Cerebellar nuclear complex (tissue), 1 donor: ENCODE results near the gene LDB1.

ENCODE experiments used
- DNase-seq, 2 experiments: peaks; one replicate each; lab custom pipeline; 2025; lab: John Stamatoyannopoulos, UW

LDB1 gene, protein sequence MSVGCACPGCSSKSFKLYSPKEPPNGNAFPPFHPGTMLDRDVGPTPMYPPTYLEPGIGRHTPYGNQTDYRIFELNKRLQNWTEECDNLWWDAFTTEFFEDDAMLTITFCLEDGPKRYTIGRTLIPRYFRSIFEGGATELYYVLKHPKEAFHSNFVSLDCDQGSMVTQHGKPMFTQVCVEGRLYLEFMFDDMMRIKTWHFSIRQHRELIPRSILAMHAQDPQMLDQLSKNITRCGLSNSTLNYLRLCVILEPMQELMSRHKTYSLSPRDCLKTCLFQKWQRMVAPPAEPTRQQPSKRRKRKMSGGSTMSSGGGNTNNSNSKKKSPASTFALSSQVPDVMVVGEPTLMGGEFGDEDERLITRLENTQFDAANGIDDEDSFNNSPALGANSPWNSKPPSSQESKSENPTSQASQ

GRCh38 chr10:102120142-102120990, at the start of gene LDB1:
Gene LDB1 (minus strand): TSS chr10:102120368. CDS start chr10:102120110, 258 bp downstream.
- DNase-seq = peak; percentile 29 to 66

DNA sequence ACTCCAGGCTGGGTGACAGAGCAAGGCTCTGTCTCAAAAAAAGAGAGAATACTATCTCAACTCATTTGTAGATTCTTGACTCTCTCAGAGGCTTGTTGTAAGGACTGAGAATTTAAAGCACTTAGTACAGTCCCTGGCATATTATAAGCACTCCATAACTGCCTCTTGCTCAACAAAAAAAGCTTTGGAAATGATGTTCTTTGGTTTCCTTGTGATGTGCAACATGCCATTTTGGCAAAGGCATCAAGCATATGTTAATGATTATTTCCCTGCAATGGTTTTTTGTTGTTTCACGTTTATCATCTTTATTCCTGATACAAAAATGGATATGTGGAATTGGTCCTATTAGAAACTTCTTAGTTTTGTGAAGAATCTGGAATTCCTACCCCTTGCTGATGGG, 47.7 kb upstream of the LDB1 start:
- DNase-seq = no peak

DNA sequence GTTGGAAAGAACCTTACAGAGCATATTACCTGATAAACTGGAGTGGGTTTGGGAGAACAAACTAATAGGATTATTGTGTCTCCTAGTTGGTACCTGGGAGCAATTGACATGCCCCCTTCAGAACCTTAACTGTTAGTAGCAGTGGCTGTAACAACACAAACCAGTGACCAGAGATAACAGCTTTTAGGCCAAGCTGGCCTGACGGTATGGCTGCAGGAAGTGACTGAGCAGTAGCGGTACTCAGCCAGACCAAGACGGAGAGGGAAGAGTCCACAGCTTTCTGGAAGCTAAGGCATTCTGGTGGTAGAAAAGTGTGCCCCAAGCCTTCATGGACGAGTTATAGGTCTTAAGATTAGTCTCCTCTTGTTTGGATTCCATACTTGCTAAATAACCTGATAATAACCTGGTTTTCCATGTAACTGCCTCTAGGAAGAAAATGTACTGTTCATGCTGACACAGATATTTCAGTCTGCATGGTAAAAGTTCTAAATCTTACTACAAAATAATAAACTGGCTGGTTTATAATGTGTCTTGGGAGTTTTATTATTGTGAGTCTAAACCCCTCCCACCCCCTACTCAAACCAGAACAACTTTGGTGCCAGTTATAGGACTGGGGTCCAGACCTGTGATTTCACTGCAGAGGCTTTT, 43.3 kb upstream of the LDB1 start:
- no peak for DNase-seq

- no peak for DNase-seq
Measured at GRCh38 chr10:102159831-102160230, 39.7 kb upstream of the LDB1 start.

DNA sequence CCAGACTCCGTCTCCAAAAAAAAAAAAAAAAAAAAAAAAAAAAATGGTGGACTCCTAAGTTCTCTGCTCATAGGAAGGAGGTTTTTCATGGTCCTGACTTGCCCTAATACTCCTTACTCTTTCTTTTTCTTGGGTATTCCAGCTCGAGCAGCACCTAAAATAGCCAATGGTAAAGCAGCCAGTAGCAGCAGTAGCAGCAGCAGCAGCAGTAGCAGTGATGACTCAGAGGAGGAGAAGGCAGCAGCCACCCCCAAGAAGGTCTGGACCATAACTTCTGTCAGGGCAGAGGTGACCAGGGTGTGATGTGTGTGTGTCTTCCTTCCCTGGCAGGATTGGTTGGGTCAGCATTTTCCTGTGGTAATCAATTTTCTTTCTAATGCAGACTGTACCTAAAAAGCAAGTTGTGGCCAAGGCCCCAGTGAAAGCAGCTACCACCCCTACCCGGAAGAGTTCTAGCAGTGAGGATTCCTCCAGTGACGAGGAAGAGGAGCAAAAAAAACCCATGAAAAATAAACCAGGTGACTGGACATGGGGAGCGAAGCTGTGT, 39.0 kb upstream of the LDB1 start:
- DNase-seq = no peak

GRCh38 chr10:102157224-102157623, 37.1 kb upstream of the LDB1 start:
- DNase-seq = no peak

DNA sequence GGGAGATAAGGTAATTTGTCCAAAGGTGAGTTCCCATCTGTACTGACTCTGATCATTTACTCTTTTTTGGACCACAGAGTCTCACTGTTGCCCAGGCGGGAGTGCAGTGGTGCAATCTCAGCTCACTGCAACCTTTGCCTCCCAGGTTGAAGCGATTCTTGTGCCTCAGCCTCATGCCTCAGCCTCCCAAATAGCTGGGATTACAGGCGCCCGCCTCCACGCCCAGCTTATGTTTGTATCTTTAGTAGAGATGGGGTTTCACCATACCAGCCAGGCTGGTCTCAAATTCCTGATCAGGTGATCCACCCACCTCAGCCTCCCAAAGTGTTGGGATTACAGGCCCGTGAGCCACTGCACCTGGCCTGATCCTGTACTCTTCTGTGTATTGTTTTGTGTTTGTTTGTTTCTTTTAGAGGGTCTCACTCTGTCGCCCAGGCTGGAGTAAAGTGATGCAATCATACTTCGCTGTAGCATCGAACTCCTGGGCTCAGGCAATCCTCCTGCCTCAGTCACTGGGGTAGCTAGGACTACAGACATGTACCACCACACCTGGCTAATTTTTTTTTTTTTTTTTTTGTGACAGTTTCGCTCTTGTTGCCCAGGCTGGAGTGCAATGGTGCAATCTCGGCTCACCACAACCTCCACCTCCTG, 34.4 kb upstream of the LDB1 start:
- no peak for DNase-seq

- DNase-seq = no peak
Measured at GRCh38 chr10:102153093-102153620, 33.0 kb upstream of the LDB1 start.

GRCh38 chr10:102152545-102152890, 32.4 kb upstream of the LDB1 start:
- DNase-seq = no peak

- DNase-seq = peak; percentile 86 to 98
Measured at GRCh38 chr10:102151774-102152544, 31.8 kb upstream of the LDB1 start, which contains the start of gene NOLC1. Gene NOLC1 (plus strand): TSS chr10:102152389. CDS start chr10:102152411, 22 bp downstream.

DNA sequence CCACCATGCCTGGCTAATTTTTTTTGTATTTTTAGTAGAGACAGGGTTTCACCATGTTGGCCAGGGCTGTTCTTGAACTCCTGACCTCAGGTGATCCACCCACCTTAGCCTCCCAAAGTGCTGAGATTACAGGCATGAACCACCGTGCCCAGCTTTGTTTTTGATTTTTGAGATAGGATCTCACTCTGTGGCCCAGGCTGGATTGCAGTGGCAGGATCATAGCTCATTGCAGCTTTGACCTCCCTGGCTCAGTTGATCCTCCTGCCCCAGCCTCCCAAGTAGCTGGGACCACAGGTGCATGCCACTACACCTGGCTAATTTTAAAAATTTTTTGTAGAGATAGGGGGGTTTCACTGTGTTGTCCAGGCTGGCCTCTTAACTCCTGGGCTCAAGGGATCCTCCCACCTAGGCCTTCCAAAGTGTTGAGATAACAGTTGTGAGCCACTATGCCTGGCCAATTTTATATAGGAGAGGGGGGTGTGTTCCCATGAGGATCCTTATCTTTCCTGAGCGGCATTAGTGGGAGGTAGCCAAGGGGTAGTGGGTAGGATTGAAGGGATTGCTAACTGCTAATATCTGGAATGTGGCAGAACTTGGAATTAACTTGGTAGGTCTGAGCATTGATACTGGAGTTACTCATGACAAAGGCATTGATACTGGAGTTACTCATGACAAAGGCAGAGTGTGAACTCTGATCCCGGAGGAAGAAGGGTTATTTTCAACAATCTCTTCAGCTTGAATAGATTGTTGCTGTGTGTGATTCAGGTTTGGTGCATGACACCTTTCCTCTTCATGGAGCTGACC, 31.0 kb upstream of the LDB1 start:
- DNase-seq = no peak

- no peak for DNase-seq
Measured at GRCh38 chr10:102148275-102148674, 28.1 kb upstream of the LDB1 start.

GRCh38 chr10:102147561-102147960, 27.4 kb upstream of the LDB1 start:
- no peak for DNase-seq

- DNase-seq = no peak
Measured at GRCh38 chr10:102146971-102147428, 26.8 kb upstream of the LDB1 start.

DNA sequence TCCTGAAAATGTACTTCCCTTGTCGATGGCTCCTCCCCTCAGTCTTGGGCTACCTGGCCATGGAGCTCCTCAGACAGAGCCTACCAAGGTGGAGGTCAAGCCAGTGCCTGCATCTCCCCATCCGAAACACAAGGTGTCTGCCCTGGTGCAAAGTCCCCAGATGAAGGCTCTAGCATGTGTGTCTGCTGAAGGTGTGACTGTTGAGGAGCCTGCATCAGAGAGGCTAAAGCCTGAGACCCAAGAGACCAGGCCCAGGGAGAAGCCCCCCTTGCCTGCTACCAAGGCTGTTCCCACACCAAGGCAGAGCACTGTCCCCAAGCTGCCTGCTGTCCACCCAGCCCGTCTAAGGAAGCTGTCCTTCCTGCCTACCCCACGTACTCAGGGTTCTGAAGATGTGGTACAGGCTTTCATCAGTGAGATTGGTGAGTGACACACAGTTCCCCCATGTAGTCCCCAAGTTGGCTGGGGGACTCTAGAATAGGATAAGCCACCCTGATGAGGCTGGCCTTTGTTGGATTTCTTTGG, 21.5 kb upstream of the LDB1 start:
- DNase-seq = no peak

DNA sequence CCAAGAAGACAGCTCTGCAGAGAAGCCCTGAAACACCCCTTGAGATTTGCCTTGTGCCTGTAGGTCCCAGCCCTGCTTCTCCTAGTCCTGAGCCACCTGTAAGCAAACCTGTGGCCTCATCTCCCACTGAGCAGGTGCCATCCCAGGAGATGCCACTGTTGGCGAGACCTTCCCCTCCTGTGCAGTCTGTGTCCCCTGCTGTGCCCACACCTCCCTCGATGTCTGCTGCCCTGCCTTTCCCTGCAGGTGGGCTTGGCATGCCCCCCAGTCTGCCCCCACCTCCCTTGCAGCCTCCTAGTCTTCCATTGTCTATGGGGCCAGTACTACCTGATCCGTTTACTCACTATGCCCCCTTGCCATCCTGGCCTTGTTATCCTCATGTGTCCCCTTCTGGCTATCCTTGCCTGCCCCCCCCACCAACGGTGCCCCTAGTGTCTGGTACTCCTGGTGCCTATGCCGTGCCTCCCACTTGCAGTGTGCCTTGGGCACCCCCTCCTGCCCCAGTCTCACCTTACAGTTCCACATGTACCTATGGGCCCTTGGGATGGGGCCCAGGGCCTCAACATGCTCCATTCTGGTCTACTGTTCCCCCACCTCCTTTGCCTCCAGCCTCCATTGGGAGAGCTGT, 20.9 kb upstream of the LDB1 start:
- DNase-seq = no peak

DNA sequence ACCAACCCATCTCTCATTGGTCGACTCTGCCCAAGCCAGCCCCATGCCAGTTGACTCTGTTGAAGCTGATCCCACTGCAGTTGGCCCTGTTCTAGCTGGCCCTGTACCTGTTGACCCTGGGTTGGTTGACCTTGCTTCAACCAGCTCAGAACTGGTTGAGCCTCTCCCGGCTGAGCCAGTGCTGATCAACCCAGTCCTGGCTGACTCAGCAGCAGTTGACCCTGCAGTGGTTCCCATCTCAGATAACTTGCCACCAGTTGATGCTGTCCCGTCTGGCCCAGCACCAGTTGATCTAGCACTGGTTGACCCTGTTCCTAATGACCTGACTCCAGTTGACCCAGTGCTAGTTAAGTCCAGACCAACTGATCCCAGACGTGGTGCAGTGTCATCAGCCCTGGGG, 20.1 kb upstream of the LDB1 start:
- DNase-seq = no peak

- no peak for DNase-seq
Measured at GRCh38 chr10:102139281-102140110, 19.3 kb upstream of the LDB1 start.
